ENCODE results near the gene GLT1D1. TPM values are rescaled to one million over a fixed set of nuclear protein-coding genes. Genes with fewer than 3 reads are reported as not detected.
A peak's percentile ranks its signal among the peaks of the same experiment; 100 is the strongest.

GLT1D1 gene
- polyA plus RNA-seq, 3 donors, result 40.6 to 55.6 (median 53.3) TPM

- WGBS (ENCODE audit: insufficient coverage), result no CpG with 5 or more reads among the region's 13 CpGs
- intact Hi-C loops (cut with micrococcal nuclease), result loop anchor here in 1 of 2 donors (5.0 kb wide), 1 partner anchor 66 kb away; the partner anchor contains the start of gene GLT1D1
Observed at GRCh38 chr12:128918481-128919260, 65.4 kb downstream of the GLT1D1 start.

More at GRCh38 chr12:128918481-128919260, 65.4 kb downstream of the GLT1D1 start:
- Histone ChIP-seq H3K36me3 (replicated peaks in 1 of 2; ENCODE audit: control insufficient read depth in 1 of 2, insufficient read depth in 2 of 2, low read length in 2 of 2) (peaks cover 40 to 76% of the 10 kb centered on the region in 2 donors), H3K4me1 (ENCODE audit: control insufficient read depth in 1 of 2, insufficient read depth in 2 of 2, low read length in 2 of 2) (peaks cover 26 to 27% of the 10 kb centered on the region in 2 donors), H3K27me3 (ENCODE audit: control insufficient read depth in 2 of 2, insufficient read depth in 2 of 2, low read length in 2 of 2) (no peaks in the 10 kb centered on the region), H3K27ac (ENCODE audit: low read depth in 1 of 2, low read length in 2 of 2) (peak overlapping the region in 1 of 2 donors; percentile 61), H3K79me2 (ENCODE audit: insufficient read depth, low read length) (peaks cover 2% of the 10 kb centered on the region), H3K9ac (ENCODE audit: insufficient read depth, low read length, poor library complexity, severe bottlenecking) (no peak overlapping the region), H2AFZ (ENCODE audit: insufficient read depth, low read depth, low read length, poor library complexity, severe bottlenecking) (no peak overlapping the region), H3K4me3 (replicated peaks in 1 of 3; ENCODE audit: low read depth in 2 of 3, low read length in 3 of 3) (no peak overlapping the region), H4K20me1 (ENCODE audit: insufficient read depth, low read length) (peaks cover 99% of the 10 kb centered on the region), H3K9me3 (replicated peaks in 1 of 2; ENCODE audit: control insufficient read depth in 1 of 2, insufficient read depth in 1 of 2, low read length in 2 of 2) (no peaks in the 10 kb centered on the region), H3K4me2 (replicated peaks; ENCODE audit: extremely low read depth, low read length, poor library complexity, severe bottlenecking) (no peak overlapping the region)
- DNase-seq, result no peak
- Mint-ChIP-seq H3K4me3 (no peak overlapping the region), H3K27me3 (ENCODE audit: low read depth in 3 of 3) (peaks cover 0 to 2% (median 1%) of the 10 kb centered on the region in 3 donors), H3K9me3 (peaks cover 0 to 3% (median 0%) of the 10 kb centered on the region in 7 donors), H3K27ac (peak overlapping the region in 5 of 7 donors; percentile 27 to 88 (median 68)), H3K4me1 (peaks cover 41% of the 10 kb centered on the region), H3K36me3 (peaks cover 78 to 88% of the 10 kb centered on the region in 2 donors)
- no peak for TF ChIP-seq CTCF (IDR thresholded peaks at IDR 0.05)

All from CD14-positive monocyte (primary cell).